NCI-H1417 (cell line): ENCODE results near the gene ATG7.

Experiments
- DNase-seq, 3 experiments: peaks; one replicate each; lab custom pipeline; 2025; lab: John Stamatoyannopoulos, UW

Gene ATG7

GRCh38 chr3:11349446-11349845 lies 77.2 kb downstream of the ATG7 start:
- no peak for DNase-seq

DNA sequence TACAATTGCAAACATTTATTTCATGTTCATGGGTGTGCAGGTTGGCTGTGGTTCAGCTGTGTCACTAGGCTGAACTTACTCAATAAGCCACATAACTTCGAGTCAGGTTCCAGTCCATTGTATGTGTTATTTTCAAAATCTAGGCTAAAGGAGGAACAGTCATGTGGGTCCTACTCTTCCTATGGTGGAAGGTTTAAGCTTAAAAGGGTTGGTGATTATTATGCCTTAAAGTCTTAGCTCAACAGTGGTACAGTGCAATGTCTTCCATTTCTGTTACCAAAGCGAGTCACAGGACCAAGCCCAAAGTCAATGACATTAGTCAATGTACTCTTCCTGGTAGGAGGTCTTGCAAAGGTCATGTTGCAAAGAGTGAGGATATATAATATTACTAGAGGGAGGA lies 78.2 kb downstream of the ATG7 start:
- no peak for DNase-seq

DNA sequence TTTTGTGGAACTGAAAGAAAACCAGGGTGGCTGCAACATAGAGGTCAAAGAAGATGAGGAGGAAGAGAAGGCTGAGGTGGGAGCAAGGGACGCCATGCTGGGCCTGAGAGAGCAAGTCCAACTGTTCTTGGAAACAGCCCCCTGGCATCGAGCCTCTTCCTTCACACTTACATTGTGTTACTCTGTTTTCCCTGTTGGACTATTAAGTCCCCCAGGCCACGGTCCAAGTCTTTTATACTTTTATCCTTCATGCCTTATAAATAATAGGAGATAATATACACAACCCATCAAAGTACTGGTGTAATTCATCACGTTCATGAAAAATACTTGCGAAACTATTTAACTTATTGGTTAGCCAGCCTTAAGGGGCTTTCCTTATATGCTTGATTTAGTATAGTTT lies 79.3 kb downstream of the ATG7 start:
- DNase-seq = no peak

DNA sequence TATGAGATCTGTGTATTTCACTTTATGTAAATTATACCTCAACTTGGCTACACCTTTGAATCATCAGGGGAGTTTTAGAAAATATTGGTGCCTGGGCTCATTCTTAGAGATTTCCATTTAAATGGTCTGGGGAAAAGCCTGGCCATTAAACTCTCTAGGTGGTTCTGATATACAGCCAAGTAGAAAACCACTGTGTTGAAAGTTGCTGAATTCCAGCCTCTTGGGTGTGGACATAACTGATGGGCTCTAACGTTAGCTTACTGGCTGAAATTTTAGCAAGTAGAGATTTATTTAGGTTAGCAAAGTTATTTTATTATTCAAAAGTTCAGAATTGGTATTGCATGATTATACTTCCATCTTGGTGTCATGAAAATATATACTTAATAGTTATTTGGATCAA lies 84.1 kb downstream of the ATG7 start:
- no peak for DNase-seq

DNA sequence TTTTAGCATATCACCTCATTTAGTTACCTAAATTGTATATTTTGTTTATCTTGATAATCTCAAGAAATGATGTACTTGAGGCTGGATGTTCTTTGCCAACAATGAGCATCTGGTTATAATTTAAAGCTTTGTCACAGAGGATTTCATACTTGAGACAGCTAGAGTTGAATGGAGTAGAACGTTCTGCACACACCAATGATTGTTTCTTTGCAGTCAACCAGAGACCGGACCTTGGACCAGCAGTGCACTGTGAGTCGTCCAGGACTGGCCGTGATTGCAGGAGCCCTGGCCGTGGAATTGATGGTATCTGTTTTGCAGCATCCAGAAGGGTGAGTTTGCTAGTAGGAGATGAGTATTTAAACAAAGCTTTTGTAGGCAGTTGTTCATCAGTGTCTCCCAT lies 90.4 kb downstream of the ATG7 start:
- no peak for DNase-seq

DNA sequence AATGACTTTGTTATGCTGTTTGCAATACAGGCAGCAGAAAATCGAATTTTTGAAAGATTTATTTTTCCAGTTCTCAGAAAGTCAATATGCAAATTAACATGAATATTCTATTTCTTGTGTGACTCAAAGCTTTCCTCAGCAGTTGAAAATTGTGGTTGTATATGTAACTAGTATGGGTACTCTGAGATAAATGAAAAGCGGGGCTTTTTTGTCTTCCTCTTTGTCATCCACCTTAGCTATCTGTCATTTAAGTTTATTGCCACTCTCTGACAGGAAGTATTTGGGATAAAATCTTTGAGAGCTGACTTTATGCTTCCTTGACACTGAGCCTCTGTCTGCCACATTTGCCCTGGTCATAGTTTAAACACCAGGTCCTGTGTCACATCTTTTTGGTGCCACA lies 91.5 kb downstream of the ATG7 start:
- DNase-seq = no peak

DNA sequence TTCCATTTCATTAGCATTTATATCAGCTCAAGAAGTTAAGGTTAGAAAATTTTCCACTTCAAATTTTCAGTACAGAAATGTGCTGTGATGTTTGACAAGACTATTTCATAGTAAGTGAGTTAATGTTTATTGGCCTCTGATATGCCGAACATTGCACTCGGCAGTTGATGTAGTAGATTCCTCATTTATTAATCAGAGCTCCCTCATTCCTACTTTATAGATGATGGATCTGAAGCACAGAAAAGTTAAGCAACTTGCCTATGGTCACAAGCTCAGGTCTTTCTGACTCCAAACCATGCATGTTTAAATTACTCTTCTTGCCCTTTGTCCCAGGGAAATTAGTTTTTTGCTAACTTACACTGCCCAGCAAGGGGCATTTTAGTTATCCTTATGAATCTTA lies 92.0 kb downstream of the ATG7 start:
- no peak for DNase-seq

GRCh38 chr3:11367143-11367693 lies 95.0 kb downstream of the ATG7 start:
- DNase-seq = no peak

GRCh38 chr3:11370191-11370590 lies 98.0 kb downstream of the ATG7 start:
- no peak for DNase-seq

DNA sequence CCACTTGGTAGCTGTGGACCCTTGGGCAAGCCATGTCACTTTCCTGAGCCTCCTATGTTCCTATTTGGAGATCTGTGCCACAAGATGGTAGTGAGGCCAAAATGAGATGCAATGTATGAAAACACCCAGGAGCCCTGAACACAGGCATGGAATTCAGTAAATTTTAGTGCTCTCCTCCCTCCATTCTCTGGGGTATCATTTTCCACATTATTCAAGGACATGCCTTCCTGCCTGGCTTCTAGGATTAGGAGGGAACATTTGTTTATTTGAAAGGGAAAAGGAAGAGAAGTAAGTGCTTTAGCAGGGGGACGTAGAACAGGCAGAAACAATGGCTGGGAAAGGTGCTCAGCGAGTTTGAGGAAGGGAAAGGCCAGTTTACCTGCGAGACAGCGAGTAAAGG lies 98.8 kb downstream of the ATG7 start:
- no peak for DNase-seq

- peak in 2 of 3 experiments; percentile 59 to 81 for DNase-seq
These were observed 99.5 kb downstream of the ATG7 start for GRCh38 chr3:11371747-11372146.

- DNase-seq = peak in 2 of 3 experiments; percentile 32 to 75
These were observed 101.0 kb downstream of the ATG7 start for GRCh38 chr3:11373235-11373634.

DNA sequence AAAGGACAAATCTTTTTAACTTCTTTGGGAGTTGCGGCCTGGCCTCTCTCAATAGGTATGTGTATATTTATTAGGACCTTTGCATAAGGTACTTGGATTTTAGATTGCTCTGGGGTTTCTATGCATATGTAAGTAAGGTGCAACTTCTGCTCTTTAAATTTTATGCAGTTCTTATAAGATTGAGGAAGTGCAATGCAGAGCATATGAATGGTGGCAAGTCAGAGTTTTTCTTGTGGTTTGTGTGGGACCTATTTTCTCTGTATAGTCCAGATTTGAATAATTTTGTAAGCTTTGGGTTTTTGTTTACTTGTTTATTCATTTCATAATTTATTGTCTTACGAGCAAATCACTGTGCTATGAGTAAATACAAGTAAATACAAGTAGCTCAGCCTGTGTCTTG lies 101.5 kb downstream of the ATG7 start:
- DNase-seq = no peak

DNA sequence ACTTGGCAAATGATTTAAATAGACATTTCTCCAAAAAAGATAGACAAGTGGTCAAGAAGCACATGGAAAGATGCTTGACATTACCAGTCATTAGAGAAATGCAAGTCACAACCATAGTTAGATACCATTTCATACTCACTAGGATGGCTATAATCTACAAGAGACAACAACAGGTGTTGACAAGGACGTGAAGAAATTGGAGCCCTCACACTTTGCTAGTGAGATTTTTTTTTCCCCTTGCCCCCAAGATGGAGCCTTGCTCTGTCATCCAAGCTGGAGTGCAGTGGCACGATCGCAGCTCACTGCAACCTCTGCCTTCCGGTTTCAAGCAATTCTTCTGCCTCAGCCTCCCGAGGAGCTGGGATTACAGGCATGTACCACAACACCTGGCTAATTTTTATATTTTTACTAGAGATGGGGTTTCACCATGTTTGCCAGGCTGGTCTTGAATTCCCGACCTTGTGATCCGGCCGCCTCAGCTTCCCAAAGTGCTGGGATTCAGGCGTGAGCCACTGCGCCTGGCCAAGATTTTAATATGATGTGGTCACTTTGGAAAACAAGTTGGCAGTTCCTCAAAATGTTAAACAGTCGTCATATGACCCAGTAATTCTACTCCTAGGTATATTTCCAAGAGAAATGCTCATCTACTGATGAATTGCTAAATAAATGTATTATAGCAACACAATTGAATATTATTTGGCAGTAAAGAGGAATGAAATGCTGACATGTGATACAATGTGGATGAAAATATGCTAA lies 103.3 kb downstream of the ATG7 start:
- no peak for DNase-seq

DNA sequence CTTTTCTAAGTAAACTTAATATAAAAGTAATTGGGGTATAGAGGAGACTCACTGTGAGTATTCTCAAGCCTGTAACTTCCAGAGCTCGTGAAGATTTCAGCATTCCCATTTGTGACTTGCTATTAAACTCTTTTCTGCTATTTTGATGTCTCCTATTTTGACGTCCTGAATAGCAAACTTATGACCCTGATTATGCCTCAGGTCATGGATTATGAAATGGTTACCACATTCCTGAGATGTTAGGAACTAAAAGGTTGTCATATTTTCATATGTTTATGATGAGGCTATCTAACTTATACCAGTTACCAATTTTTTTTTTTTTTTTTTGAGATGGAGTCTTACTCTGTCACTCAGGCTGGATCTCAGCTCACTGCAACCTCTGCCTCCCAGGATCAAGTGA lies 105.5 kb downstream of the ATG7 start:
- DNase-seq = no peak

- peak in 2 of 3 experiments; percentile 21 to 66 for DNase-seq
These were observed 107.1 kb downstream of the ATG7 start for GRCh38 chr3:11379238-11379823.

GRCh38 chr3:11379824-11380701 lies 107.9 kb downstream of the ATG7 start:
- DNase-seq = peak in 1 of 3 experiments; percentile 26

GRCh38 chr3:11381141-11381540 lies 108.9 kb downstream of the ATG7 start:
- peak in 2 of 3 experiments; percentile 12 to 84 for DNase-seq

GRCh38 chr3:11381563-11381962 lies 109.4 kb downstream of the ATG7 start:
- peak in 2 of 3 experiments; percentile 10 to 84 for DNase-seq

DNA sequence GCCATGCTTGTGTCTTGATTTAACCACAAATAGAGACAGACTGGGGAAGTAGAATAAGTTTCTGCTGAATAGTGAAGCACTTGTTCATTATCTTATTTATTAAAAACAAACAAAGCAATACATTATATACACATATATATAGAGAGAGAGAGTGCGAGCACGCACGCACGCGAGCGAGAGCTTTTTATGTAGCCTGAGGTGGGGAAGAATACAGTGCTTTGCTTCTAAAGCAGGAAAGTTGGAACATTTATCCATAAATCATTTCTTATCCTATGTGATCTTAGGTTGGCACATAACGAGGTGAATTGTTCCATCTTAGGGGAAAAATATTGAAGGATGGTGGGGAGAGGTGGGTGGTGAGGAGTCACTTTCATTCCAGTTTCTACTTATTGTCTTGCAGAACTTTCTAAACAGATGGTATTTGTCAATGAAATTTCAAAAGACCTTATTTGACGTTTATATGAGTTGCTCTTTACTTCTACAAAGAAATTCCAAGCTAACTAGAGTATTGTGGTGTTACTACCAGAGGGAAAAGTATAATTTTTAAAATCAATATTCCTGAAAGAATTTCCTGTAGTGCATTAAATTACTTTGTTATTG lies 110.0 kb downstream of the ATG7 start:
- no peak for DNase-seq

- no peak for DNase-seq
These were observed 111.9 kb downstream of the ATG7 start for GRCh38 chr3:11384074-11384473.

GRCh38 chr3:11385326-11385725 lies 113.1 kb downstream of the ATG7 start:
- DNase-seq = no peak
